Activated T-helper 1 cell treated with Interleukin-2 at 50 U/mL for 16 hours (primary cell): ENCODE results near the gene TET3.
"Not testable (repeated sequence)": the region's sequence is repeated elsewhere in the genome, so short reads cannot be mapped to it uniquely, and the experiment has no call there.

Source experiments
- DNase-seq: peaks from one replicate; pipeline ENCODE4 v3.0.0-alpha.2; 2020; ENCODE audit warnings: low read depth

The TET3 gene

DNA sequence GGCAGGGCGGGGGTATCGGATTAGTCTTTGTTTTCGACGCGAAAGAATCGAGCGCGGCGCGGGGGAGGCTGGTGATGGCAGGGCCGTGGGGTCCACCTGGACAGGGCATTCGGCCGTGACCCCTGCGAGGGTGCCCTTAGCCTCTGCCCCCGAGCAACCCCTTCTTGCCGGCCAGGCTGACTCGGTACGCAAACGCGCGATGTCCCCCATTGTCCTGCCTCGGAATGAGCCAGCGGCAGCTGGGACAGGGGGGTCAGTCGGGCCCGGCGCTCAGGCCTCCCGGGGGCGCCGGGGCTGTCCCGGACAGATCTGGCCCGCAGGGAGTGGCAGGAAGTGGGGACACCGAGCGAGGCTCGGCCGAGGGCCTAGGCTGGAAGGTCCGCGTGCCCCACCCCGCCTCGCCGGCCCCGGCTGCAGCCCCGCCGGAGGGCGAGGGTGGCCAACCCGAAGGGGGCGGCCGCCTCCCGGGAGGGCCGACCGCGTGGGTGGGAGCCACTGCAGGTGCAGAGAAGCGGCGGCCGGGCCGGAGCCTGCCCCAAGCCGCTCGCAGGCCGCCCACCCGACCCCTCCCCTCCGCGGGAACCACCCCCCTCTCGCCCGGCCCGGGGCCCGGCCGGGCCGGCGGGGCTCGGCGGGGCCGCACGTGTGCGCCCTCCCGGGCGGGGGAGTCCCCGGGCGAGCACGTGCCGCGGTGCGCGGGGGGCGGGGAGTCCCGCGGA is at the start of gene TET3:
Gene TET3, plus strand, starts transcription at position 708 of the 719 bp plus-strand sequence. CDS start 1,494 bp downstream, outside the sequence.
- DNase-seq, result no peak

DNA sequence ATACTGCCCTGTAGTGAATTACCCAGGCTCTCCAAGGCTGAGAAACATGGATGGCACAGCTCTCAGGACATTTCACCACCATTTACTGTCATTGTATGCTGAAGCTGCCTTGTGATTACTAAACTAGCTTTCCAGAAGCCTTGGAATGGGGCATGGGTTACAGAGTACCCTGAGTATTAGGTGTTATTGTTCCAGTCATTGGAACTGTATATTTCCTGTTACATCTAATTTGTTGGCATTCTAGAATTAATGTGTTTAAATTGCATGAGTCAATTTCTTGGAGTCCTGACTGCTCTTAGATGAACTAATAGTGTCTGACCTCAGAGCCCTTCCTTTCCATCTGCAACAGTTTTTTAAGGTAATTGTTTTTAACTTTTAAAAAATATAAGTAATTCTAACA is 49.1 kb upstream of the TET3 start:
- no peak for DNase-seq

DNA sequence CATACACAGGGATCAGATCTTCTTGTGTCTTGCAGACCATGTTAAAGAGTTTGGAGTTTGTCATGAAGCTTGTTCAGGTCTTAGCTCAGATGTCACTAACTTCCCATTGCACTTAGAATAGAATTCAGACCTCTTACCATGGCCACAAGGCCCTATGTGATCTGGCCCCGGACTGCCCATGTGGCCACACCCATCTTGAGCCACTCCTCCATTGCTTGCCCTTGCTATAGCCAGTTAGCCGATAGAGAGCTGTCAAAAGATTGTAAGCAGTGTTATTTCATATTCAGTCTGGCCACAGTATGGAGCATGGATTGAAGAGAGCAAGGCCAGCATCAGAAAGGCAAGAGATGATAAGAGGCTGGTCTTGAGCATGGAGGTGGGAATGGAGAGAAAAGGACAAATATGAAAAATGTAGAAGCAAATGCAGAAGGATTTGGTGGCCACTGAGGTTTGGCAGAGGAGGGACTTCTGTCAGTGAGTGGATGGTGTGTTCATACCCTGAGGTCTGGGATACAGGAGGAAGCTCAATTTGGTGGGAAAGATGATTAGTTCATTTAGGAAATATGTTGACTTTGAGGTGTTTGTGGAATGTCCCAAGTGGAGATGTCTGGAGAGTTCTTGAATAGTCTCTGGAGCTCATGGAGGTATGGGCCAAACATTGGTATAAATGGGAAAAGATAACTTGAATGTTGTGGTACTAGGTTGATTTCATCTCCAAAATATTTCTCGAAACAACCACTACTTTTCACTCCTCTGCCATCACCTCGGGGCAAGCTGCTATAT is 47.4 kb upstream of the TET3 start:
- no peak for DNase-seq

DNA sequence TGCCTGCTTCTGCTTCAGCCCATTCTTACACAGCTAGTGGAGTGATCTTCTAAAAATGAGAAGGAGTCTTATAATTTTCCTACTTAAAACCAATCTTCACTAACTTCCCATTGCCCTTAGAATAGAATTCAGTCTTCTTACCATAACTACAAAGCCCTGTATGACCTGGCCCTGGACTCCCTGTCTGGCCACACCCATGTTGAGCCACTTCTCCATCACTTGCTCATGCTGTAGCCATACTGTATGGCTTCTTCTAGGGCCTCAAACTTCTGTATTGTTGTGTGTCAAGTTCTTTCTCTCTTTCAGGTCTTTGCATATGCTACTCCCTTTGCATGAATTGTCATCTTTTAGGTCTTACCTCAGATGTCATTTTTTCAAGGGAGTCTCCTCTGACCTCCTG is 46.8 kb upstream of the TET3 start:
- no peak for DNase-seq

DNA sequence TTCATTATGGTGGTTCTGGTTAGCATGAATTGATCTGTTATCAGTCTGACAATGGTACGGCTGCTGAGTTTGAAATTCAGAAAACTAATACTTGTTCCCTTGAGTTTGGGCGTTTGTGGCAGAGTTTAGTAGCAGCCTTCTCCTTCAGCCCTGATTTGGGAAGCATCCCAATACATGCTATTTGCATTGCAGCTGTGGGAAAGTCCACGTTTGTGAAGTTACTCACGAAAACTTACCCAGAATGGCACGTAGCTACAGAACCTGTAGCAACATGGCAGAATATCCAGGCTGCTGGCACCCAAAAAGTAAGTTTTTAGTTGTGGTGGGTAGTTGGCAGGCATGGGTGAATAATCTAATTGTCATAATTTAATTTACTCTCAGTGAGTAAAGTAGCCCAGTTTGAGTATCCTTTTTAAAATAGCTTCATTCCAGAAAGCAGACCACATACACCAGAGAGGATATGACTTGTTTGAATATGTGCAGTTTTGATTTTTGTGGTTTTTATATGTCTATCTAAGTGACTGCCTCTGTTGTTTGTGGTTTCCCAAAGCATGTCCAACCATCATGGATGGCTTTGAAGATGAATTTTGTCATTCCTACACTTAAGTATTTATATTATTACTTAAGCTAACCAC is 45.9 kb upstream of the TET3 start:
- no peak for DNase-seq

DNA sequence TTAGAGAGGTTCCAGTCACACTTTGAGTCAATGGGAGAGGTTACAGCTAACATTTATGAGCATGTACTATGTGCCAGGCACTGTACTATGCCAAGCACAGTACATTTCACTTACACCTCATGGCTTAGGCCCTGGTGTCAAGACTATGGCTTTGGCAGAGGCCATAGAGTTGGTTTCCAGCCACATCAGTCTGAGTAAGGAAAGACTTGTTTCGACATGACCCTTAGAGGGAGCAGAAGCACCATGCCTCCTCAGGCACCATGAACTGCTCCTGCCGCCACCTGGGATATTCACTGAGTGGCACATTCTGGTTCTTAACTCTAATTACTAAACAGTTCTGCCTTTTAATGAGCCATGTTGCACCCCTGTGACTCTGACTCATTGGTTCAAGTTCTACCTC is 45.3 kb upstream of the TET3 start:
- no peak for DNase-seq

DNA sequence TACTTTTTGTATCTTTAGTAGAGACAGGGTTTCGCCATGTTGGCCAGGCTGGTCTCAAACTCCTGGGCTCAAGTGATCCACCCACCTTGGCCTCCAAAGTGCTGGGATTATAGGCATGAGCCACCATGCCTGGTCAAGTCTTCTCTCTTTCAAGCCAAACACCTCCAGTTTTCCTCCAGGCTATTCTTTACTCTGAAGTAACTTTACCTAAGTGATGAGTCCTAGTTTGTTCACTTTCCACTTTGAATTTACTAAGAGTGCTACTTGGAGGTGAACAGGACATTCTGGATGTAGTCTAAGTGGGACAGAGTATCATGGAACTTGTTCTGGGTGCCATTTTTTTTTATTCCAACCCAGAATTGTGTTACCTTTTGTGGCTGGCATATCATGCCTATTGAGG is 44.6 kb upstream of the TET3 start:
- not testable (repeated sequence) for DNase-seq

DNA sequence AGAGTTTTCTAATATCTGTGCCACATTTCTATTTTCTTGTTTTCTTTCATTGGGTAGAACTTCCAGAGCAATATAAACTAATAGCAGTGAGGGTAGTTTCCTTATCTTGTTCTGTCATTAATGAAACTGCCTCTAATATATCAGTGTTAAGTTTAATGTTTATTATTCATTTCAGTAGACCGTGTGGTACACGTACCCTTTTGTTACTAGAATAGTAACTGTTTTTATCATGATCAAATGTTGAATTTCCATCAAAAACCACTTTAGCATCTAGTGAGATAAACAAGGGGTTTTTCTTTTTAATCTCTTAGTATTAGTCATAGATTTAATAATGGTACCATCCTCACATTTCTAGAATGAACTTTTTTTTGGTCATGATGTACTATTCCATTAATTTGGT is 42.0 kb upstream of the TET3 start:
- no peak for DNase-seq

DNA sequence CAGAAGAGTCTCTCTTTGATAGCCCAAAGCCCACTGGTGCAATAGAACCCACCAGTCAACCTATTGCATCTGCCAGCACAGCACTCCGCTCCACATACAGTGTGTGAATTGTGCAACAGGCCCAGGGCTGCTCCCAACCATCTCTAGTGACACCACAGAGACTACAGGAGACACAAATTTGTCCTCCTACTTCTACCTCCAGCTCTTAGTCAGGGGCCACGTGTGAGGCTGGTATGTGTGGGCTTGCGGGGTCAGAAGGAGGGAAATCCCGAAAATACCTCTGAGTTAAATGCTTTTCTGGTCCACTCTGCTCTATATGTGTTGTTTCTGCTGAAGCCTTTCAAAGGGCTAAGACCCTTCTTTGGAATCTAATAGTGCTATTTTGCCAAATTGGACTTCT is 40.0 kb upstream of the TET3 start:
- DNase-seq, result no peak

DNA sequence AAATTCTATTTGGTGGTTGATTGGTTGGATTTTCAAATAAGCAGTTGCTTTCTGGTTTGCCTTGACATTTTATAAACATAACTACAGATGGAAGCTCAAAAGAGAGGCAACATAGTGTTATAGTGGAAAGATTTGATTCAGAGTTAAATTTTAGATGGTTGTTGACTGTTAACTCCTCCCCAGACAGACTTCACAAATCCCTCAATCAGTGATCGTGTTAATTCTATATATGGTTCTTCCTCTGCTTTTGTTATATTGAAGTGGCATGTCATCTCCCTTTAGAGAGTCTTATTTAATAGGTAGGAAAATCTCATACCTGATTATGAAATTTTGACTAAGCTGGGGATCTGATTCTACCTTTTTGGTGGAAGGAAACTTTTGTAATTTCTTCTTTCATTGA is 38.5 kb upstream of the TET3 start:
- DNase-seq, result no peak

DNA sequence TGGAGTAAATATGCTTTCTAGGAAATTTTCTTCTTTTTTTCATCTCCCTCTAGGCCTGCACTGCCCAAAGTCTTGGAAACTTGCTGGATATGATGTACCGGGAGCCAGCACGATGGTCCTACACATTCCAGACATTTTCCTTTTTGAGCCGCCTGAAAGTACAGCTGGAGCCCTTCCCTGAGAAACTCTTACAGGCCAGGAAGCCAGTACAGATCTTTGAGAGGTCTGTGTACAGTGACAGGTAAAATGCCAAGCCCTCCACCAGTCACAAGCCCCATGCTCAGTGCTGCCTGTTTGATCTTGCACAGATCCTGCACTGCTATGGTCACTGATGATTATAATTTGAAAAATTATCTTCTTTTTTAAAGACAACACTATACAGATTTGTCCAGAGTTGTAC is 38.0 kb upstream of the TET3 start:
- DNase-seq, result no peak

DNA sequence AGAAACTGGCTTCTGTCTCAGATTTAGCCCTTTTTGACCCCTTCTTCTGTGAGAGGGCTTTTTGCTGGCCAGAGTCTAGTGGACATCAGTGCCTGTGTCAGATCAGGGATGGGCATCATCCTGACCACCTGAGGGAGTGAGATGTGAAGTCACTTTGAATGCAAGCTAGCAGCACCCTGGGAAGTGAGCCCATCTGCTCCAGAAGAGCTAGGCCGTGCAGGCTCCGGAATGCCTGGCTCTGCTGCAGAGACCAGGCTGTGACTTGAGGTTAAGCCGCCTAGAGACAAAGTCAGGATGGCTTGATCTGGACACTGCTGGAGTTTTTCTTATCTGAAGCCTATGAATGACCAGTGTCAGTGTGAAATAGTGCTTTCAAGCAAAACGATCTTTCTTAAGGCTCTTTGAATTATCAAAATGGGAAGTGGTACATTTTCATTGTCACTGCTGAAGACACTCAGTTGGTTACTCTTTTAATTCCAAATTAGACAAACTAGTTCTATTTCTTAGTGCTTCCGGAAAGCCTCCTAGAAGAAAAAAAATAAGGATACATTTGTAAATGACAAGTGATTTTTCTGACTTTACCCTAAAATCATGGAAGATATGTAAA is 37.2 kb upstream of the TET3 start:
- no peak for DNase-seq

DNA sequence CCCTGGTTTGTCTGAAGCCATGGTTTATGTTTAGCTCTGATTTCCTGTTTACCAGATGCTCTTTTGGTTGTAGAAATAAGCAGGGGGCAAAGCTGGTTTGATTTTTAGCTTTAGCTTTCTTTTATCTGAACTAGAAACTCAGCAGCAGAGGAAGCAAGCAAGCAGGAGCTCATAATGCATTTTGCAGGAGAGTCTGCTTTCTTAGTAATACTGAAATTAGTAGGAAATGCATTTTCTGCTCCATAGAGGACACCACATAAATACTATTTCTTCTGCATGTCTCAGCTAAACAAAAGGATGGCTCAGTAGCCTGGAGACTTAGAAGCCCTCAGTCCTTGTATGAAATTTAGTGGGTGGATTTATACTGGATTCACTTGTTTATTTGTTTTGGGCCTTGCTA is 34.9 kb upstream of the TET3 start:
- DNase-seq, result no peak

DNA sequence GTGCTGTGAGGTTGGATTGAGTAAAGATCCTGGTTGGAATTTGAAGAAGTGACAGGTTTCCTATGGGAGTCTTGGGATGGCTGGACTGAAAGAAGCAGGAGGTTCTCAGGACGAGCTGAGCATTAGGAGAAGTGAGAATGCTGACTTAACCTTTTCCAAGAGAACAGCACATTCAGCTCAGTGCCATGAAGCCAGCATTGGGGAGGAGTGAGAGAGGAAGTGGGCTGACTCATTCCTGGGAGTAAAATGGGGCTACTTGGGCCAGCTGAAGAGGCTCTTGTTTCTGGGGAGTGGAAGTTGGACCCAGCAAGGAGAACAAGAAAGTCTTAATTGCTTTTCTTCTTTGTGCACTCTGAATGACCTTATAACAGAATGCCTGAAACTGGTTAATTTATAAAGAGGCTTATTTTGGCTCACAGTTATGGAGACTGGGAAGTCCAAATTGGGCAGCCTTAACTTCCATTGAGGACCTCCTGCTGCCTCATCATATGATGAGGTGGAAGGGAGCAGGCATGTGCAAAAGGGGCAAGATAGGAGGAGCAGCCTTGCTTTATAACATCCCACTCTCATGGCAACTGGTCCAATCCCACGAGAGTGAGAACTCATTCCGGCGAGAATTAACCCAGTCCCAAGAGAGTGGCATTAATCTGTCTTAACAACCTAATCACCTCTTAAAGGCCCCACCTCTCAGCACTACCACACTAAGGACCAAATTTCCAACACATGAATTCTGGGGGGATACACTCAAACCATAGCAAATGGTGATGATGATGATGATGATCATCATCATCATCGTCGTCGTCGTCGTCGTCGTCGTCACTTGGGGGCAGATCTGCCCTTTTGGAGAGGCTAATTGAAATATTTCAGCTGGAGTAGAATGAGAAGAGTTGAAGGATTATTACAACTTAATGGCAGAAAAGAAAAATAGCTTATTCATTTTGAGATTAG is 31.9 kb upstream of the TET3 start:
- DNase-seq, result no peak

DNA sequence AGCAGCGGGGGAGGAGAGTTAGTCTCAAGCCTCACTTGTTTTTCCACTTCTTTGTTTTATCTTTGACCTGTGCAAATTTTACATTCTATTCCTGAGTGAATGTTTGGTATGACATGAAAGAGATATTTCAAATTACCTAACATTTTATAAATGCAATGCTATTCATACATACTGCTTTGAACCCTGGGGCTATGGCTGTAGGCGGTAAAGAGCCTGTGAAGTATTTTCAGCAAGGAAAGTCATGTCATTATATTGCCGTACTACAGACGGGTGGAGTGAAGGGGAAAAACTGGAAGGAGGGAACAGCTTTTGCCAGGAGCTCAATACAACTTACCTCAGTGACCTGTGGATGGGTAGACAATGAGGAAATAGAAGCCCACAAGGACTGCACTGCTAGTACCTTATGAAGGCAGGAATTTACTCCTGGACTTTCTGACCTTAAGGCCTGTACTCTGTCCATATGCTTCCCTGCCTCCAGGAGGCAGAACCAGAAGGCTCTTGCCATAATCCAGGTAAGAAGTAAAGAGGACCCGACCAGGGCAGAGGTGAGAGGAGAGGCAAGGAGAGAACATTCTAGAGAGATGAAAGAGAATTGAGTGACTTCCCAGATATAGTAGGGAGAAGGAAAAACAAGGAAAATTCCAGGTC is 28.4 kb upstream of the TET3 start:
- no peak for DNase-seq

DNA sequence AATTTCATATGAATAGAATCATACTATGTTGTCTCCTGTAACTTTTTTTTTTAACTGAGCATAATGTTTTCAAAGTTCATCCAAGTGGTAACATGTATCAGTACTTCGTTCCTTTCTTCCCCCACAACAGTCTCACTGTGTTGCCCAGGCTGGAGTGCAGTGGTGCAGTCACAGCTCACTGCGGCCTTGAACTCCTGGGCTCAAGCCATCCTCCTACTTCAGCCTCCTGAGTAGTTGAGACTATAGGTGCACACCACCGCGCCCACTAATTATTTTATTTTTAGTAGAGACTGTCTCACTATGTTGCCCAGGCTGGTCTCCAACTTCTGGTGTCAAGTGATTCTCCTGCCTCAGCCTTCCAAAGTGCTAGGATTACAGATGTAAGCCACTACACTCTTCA is 23.4 kb upstream of the TET3 start:
- no peak for DNase-seq

DNA sequence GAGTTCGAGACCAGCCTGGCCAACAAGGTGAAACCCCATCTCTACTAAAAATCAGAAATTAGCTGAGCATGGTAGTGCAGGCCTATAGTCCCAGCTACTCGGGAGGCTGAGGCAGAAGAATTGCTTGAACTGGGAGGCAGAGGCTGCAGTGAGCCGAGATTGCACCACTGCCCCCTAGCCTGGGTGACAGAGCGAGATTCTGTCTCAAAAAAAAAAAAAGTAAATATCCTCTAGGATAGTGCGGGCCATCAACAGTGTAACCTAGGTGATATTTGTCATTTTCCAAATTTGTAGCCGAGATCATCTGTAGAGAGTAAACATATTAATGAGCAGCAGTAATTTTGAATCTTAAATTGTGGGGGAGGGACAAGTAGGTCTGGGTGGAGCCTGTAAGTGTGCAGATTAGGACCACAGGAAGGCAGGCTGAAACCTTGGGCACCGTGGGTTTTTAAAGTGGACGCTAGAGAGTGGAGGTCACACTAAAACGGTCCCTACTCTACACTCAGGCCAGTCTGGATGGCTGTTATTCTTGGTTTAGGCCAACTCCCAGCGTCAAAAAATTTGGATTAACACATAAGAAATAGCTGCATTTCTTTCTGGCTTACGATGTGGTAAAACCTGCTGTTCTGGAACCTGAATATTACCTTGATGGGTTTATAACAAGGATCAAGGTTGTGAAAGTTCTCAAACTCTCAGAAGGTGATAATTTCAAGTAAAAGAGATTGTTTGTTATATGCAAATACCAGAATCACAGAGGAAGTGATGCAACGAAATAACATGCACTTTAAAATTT is 22.7 kb upstream of the TET3 start:
- DNase-seq, result no peak

DNA sequence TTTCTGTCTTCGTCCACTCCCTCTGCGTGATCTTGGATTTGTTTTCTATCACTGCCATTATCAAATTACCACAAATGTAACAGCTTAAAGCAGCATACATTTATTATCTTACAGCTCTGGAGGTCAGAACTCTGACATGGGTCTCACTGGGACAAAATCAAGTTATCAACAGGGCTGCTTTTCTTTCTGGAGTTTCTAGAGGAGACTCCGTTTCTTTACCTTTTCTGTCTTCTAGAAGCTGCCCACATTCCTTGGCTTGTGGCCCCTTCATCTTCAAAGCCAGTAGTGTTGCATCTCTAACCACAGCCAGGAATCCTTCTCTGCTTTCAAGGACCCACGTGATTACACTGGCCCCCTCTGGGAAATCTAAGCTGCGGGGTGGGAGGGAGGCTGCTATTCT is 21.9 kb upstream of the TET3 start:
- DNase-seq, result no peak

DNA sequence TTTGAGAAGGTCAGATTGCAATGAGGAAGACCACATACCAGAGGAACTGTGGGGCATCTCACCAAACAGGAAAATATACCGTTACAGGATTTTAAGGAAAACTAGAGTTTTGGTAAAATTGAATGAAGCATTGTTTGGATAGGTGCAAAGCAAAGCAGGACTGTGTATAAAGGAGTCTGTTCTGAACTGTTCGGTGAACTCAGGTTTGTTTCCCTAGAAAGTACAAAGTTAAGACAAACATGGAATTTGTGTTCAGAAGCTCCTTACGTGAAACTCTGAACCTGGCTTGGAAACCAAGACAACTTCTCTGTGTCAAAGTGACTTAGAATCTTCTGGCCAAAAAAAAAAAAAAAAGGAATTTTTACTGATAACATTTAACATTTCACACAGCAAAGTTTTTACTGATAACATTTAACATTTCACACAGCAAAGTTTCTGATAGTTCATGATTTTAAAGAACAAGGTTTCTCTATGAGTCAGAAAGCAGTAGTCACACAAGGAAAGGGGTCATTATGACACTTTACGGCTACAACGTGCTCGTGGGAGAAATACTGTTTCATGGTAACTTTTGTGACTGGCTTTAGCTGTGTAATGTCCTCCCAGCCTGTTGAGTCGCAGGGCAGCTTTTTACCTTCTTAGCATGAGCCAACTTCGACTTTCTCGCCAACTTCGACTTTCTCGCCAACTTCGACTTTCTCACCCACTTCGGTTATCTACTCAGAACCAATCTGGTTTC is 21.2 kb upstream of the TET3 start:
- no peak for DNase-seq

DNA sequence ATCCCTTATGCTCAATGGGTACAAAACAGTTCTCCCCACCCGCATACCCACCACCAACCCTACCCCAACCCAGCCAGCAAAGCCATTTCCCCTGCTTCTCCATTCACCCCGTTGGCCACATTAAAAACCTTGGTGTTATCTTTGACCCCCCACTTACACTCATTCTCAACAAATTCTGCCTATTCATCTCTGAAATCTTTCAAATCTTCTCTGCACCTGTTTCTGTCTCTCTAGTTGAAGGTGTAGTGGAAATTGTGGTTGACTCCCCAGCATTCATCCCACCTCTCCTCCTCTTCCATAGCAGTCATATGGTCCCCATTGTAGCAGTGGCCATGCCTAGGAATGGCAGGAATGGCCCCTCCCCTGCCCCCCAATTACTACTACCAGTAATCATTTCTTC is 20.5 kb upstream of the TET3 start:
- no peak for DNase-seq
